ENCODE results near the gene NUP214.
A peak's percentile ranks its signal among the peaks of the same experiment; 100 is the strongest.

The NUP214 gene

DNA sequence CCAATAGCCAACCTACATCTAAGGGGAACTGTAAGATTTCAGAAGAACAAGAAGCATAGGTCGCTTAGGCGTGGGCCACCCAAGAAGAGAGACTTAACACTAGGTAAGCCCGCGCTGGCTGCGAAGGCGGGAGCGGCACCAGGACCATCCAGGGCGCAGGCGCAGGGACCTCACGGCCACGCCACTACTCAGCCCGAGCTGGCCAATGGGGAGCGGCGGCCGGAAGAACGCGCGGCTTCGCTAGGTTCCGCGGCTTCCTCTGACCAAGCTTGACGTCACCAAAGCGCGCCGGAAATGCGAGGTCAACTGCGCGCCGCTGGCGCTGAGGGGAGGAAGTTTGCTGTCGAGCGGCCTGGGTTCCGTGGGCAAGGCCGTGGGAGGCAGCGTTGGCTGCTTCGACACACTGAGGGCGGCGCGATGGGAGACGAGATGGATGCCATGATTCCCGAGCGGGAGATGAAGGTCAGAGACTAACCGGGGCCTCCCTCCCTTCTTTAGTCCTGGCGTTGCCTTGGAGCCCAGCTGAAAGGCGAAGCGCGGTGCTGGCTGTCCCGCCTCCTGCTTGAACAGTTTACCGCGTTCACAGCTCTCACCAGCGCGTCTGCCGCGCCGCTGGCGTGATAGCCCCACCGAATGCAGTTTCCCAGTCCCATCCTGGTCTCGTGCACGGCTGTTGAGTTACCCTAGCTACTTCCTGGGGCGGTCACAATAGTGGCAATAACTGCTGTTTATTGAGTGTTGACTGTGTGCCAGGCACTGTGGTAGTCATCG is at the start of gene NUP214:
NUP214 (plus strand) TSS at position 299 of the 771 bp plus-strand sequence; CDS start at position 418, 119 bp downstream.
- DNase-seq = peak; percentile 99

DNA sequence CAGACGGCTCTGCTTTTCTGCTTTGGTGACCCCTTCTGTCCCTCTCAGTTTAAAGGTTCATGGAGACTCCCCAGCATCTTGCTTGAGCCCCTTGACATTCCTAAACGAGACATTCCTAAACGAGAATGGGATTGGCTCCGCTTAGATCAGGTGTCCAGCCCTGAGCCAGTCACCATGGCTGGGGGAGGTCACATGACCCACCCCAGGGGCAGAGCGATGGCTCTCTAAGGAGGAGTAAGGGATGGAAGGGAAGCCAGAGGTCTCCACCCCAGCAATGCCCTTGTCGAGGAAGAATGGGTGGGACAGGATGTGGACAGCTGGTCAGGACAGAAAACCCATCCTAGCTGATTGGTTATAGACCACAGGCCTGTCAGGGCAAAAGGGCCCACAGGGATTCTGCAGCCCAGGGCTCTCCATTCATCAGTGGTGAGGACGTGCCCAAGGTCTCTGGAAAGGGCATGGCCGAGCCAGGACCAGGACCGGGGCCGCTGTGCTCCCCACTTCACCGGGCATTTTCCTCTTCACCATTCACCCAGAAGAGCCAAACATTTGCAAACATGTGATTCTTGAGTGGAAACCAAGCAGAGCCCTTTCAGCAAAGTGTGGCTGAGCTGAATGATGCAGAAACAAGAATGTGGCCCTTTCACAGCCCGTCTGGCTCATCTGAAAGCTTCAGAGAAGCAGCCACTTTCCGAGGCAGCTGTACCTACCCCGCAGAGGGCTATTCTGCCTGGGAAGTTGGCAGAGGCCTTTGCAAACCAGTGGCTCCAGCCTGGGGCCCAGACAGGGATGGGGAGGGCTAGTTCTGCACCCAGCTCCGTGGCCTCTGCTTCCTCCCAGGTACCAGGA is 48.8 kb upstream of the NUP214 start:
- no peak for DNase-seq

DNA sequence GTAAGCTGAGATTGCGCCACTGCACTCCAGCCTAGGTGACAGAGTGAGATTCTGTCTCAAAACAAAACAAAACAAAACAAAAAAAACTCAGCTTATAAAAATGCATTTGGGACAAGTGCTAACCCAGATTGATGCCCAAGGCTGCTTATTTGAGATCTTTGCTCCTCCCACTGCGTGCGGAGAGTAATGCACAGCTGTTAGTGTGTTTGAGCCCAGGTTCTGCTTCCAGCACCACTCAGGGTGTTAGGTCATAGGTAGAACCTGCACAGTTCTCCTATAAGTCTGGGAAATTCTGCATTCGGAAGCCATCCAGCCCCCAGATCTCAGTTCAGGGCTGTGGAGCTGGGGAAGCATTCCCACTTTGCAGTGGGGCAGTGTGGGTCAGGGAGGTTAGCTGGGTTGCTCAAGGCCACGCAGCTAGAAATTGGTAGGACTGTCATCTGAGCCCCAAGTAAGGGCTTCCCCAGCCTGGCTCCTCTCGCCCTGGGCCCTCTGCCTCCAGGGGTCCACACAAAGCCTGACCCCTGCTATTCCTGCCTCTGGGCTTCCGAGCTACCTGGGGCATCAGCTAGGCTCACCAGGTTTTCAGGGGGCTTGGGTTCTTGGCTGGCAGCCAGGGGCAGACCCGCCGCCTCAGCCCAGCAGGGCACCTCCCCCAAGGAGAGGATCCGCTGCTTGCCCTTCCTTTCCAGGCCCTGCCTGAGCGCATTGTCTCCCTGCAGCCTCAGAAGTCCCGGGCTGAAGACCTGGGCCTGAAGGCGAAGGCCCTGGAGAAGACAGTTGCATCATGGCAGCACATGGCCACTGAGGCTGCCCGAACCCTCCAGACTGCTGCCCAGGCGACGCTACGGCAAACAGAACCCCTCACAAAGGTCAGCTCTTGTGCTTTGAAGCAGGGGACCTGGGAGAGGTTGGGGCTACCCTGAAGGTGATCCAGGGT is 46.7 kb upstream of the NUP214 start:
- no peak for DNase-seq

DNA sequence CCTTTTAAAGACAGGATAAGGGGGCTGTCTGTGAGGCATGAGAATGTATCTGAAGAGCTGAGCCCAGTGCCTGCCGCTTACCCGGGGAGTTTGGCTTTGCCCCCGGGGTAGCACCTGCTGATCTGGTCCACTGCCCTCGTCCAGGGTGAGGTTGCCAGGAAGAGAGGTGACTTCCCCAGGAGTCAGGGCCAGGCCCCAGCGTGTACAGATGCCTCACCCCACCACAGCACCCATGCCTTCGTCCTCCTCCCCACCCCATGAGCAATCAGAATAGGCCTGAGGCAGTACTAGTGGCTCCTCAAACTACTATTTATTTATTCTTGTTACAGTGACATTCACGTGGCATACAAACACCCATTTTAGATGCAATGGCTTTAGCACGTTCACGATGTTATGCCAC is 44.8 kb upstream of the NUP214 start:
- DNase-seq = no peak

DNA sequence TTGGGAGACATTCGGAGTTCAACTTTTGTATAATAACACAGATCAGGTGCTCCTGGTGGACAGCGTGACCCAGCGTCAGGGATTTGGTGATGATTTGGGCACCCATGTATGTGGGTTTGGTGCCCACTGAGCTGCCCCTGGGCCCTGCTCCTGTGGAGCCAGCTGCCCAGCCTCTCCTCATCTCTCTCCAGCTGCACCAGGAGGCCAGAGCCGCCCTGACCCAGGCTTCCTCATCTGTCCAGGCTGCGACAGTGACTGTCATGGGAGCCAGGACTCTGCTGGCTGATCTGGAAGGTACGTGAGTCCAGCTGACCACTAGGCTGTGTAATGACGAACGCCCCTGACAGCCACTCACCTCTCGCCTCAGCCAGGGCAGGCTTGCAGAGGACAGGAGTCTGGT is 43.5 kb upstream of the NUP214 start:
- DNase-seq = no peak

DNA sequence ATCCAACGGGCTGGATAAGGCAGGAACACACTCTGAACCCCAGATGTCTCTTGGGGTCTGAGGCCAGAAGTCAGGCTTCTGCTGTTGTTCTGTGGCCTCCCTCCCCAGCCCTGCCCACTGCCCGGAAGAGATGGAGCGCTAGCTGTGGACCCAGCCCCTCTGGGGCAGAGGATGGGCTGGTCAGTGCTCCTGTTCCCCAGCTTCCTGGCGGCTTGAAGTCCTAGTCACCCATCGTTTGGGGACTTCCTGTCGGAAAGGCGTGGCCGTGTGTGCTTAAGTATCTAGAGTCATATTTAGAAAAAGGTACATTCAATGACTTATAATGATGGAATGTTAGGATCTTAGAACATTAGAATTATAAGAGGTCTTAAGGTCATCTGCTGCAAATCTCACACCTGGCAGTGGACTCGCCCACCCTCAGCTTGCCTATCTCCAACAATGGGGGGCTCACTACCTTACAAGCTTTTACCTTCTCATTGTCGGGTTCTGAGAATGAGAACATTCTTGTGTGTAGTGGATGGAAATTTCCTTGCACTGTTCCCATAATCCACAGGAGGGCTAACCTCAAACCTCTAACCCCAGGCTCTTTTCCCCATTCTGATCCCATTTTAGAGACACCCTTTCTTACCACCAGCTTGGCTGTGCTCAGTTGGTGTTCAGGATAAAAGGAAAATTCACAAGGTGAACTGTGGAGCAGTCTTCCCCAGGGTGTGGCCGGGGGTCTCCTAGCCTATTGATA is 42.4 kb upstream of the NUP214 start:
- DNase-seq = no peak

DNA sequence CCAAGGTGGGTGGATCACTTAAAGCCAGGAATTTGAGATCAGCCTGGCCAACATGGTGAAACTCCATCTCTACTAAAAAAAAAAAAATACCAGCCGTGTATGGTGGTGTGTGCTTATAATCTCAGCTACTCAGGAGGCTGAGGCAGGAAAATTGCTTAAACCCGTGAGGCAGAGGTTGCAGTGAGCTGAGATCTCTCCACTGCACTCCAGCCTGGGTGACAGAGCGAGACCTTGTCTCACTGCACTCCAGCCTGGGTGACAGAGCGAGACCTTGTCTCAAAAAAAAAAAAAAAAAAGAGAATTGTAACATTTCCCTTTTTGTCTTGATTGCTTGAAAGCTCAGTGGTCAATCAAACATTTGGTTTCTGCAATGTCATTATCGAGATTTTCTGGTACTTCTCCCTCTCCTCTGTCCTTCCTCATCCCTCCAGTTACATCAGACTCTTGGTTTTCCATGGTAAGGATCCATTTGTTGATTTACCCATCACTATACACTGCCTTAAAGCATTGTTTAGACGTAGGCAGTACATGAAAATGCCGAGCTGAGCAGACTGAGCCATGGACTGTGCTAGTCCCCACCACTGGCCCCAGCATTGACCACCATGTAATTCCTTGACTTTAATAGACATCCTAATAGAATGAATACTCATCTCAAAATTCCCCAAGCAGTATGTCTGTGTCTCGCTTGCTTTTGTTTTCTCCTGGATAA is 40.6 kb upstream of the NUP214 start:
- no peak for DNase-seq

DNA sequence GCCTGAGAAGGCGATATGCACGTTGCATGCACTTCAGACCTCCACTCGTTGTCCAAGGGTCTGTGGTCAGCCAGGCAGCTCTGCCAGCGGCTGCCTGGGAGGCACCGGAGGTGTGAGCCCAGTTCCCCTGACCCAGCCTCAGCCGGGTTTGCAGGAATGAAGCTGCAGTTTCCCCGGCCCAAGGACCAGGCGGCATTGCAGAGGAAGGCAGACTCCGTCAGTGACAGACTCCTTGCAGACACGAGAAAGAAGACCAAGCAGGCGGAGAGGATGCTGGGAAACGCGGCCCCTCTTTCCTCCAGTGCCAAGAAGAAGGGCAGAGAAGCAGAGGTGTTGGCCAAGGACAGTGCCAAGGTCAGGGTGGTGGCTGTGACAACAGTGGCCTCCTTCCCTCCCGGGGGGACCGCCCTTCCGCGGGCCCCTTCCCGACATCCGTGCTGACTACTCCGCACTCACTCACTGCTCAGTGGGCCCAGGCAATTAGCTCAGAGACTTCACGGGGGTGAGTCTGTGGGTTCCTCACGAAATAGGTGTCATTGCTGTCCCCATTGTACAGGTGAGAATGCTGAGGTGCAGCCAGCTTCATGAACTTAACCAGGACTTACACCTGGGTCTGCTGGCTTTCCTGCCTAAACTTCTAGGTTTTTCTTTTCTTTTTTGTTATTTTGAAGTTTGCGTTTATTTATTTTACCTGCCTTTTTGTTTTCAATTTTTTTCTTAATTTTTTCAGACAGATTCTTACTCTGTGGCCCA is 39.8 kb upstream of the NUP214 start:
- no peak for DNase-seq

DNA sequence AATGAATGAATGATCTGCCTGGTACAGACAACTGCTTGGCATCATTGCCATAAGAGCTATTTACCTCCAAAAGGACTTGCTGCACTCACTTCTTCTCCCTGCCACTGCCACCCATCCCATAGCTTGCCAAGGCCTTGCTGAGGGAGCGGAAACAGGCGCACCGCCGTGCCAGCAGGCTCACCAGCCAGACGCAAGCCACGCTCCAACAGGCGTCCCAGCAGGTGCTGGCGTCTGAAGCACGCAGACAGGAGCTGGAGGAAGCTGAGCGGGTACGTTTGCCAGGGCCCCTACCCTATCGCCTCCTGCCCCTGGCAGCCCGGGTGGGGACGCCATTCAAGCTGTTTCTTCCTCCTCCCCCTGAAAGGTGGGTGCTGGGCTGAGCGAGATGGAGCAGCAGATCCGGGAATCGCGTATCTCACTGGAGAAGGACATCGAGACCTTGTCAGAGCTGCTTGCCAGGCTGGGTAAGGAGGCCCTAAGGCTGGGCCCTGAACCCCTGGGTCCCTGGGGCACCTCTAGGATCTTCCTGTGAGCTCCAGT is 38.0 kb upstream of the NUP214 start:
- DNase-seq = no peak

DNA sequence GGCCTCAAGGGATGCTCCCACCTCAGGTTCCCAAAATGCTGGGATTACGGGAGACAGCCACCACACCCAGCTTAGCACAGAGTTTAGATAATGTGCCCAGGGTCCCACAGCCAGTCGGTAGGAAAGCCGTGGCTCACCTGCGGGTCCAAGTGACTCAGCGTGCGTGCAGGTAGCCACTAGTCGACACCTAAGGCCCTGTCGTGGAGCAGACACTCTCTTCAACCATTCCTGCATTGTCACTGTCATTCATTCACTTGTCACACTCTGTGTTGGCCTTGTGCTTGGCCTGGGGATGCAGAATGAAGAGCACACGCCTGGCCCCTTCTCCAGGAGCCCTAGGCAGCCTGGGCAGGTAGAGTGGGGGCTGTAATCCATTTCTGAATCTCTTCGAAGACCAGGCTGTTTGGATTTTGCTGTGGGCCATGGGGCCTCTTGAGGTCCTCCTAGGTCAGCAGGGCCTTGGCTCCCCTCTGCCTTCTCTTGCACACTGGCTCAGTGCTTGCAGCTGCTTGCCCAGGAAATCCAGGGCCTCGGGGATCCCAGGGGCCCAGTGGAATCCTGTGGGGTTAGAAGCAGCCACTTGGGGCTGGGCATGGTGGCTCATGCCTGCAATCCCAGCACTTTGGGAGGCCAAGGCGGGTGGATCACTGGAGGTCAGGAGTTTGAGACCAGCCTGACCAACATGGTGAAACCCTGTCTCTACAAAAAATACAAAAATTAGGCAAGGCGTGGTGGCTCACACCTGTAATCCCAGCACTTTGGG is 35.2 kb upstream of the NUP214 start:
- no peak for DNase-seq

DNA sequence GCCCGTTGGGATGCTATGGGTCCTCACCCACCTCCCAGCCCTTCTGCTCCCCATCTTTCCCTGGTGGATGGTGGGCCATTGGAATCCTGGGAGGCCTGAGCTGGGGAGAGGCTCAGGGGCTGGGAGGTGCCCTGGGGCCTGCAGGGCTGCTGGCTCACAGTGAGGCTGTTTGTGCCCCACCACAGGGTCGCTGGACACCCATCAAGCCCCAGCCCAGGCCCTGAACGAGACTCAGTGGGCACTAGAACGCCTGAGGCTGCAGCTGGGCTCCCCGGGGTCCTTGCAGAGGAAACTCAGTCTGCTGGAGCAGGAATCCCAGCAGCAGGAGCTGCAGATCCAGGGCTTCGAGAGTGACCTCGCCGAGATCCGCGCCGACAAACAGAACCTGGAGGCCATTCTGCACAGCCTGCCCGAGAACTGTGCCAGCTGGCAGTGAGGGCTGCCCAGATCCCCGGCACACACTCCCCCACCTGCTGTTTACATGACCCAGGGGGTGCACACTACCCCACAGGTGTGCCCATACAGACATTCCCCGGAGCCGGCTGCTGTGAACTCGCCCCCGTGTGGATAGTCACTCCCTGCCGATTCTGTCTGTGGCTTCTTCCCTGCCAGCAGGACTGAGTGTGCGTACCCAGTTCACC is 33.9 kb upstream of the NUP214 start:
- DNase-seq = no peak

DNA sequence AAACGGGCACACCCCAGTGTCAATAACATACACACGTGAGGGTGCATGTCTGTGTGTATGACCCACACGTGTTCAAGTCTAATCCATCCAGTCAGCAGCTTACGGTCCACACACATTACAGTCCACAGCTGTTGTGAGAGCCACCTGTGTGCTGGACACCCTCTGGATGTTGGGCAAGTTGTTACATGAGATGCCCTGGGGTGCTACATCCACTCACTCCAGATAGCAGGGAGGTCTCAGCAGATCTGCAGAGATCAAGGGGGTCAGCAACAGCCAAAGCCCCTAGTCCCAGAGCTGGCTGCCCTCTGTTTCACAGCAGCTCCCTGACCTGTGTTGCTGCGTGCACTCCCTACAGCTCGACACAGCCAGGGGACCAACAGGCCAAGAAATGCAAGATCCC is 33.4 kb upstream of the NUP214 start:
- DNase-seq = no peak

DNA sequence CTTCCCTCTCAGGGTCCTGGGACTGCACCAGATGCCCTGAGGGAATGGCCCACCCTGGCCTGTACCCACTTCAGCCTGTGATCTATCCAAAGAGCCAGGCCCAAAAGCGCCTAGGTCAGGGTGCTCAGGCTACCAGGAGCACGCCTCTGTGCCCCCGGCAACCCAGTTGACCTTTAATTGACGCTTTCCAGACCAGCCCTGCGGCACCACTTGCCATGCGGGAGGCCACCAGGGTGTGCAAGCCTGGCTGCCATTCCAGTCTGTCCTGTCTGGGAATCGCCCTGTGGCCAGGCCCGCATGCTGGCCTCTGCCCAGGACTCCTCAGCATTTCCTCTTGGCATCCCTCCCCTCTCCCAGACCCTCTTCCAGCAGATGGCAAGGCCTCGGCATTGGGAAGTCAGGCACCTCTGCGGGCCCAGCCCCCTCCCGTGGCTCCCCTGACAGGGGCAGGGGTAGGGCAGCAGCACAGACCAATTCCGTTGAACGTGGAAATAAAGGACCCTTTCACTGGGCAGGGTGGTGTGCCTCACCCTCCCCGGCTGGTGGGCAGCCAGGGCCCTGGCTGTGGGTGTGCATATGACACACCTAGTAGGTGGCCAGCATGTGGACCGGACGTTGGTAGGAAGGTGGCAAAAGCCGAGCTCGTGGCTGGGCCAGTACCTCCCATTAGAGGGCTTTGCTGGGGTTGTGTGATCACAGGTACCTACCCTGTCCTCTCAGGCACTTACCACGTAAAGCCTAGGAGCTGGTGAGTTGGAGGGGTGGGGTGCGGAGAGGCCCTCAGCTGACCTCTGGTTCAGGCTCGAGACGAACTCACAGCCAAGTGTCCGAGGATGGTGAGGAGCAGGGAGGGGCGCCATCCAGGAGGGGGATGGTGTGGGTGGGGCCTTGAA is 32.6 kb upstream of the NUP214 start:
- no peak for DNase-seq

DNA sequence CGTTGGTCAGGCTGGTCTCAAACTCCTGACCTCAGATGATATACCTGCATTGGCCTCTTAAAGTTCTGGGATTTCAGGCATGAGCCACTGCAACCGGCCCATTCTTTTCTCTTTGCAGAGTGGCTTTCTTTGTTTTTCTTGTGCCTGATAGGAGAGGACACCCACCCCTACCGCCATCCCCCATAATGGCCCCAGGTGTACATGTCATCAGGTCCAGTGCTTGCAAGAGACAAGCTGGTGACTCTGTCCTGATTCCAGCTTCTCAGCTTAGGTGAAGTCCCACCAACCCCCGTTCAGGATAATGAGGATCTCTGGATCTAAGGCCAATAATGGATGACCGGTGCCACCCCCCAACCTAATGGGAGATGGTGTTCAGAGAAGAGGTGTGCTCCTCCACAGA is 31.4 kb upstream of the NUP214 start:
- DNase-seq = no peak

DNA sequence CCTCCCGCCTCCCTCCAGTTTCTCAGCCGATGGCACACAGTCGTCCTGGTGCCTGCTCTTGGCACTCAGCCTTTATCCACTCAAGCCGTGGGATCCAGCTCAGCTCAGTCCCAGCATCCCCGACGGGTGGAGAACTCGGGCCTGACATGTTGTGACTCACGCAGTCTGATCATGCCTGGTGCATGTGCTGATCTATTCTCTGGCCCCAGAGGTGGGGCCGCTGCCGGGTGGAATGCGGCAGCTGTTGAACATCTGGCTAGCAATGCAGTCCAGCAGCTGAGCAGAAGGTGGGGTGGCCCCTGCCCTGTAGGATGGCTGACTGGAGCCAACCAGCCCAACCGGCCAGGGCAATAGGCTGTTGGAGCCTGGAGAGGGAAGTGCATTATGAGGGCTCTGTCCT is 30.8 kb upstream of the NUP214 start:
- DNase-seq = no peak

DNA sequence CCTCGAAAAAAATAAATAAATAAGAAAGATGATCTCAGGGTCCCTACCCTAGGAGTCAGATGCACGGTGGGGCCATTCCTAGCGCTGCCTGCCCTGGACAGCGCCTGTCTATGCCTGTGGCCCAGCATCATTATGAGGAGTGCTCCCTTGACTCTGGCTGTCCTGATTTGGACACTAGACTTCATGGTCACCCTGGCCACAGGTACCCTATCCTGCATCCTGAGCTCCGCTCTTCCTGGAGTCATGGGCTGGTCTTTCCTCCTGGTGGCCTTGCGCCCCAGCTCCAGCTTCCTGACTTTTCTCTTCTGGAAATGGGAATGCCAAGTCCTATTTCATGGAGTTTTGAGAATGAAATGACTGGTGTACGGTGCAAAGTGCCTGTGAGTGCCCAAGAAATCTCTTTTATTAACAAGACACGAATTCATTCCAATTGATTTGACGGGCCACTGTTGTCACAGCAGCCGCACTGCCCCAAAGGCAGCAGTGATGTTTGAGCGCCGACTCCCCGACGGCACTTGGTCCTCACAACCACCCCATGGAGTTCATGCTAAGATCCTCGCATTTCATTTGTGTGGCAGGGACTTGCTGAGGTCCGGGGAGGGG is 29.6 kb upstream of the NUP214 start:
- DNase-seq = no peak

DNA sequence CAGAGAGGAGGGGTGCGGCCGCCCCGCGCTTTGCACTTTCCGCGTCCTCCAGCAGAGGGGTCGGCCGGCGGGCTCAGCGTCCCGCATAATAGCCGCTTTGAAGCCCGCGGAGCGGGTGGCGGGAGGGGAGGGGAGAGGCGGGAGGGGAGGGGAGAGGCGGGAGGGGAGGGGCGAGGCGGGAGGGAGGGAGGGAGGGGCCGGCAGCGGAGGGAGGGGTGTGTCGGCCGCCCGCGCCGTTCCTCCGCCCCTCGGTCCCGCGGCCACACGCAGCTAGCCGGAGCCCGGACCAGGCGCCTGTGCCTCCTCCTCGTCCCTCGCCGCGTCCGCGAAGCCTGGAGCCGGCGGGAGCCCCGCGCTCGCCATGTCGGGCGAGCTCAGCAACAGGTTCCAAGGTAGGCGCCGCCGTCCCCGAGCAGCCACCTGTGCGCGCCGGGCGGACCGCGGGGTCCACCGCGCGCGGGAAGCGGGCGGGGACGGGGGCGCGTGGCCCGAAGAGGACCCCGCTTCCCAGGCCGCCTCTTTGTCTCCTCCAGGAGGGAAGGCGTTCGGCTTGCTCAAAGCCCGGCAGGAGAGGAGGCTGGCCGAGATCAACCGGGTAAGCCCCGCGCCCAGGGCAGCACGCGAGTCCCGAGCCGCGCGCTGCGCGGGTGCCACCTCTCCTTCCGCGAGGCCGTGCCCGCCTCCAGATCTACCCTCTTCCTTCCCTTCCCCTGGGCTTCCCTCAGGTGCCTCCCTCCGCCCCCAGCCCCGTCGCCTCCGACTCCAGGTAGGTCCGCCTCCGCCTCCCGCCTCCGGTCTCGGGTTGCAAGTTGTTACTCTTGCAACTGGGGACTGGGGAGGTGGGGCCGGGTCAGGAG is 28.9 kb upstream of the NUP214 start, which contains the start of gene AIF1L:
AIF1L (plus strand) TSS at position 263 of the 857 bp plus-strand sequence; CDS start at position 362, 99 bp downstream.
- peak; percentile 27 for DNase-seq

Data from stimulated activated CD4-positive, alpha-beta T cell treated with anti-CD3 and anti-CD28 coated beads, Interleukin-1b, Interleukin-23, amount 100 ng/mL, for 48 hours (primary cell).